HCT116 (cell line): ENCODE measurements around the gene LMNA.

Experiments
- CEBPB ChIP-seq: IDR thresholded peaks from 2 replicates; pipeline ENCODE4 v1.6.1; 2012; ENCODE audit warnings: low read depth
- CTCF ChIP-seq, 3 experiments: fragments of 200-600 bp in 1 of 3; sonication (generic) in 1 of 3; IDR thresholded peaks in 2 of 3; conservative IDR thresholded peaks in 1 of 3; 2 replicates each; pipeline ENCODE4 v1.5.1; 2012 to 2017; ENCODE audit warnings: low read depth in 2 of 3, low read length in 2 of 3, antibody characterized with exemption in 1 of 3, borderline replicate concordance in 1 of 3, control low read depth in 1 of 3, mild to moderate bottlenecking in 1 of 3, mixed read lengths in 1 of 3, mixed run types in 1 of 3, moderate library complexity in 1 of 3; ENCODE audit not compliant: insufficient read depth in 1 of 3
- MAX ChIP-seq: IDR thresholded peaks from 2 replicates; pipeline ENCODE4 v1.6.1; 2012

GRCh38 chr1:156099282-156099681 is 15.2 kb upstream of the LMNA start:
- TF ChIP-seq MAX (no peak), CTCF (IDR thresholded peaks at IDR 0.05 in 2 of 3, conservative IDR thresholded peaks at IDR 0.05 in 1 of 3; ENCODE audit: borderline replicate concordance in 1 of 3, insufficient read depth in 1 of 3, low read depth in 2 of 3, low read length in 2 of 3) (no peak), CEBPB (no peak)
